Right cardiac atrium (tissue), 5 donors: ENCODE results near the gene GPHN. TPM values are rescaled to one million over a fixed set of nuclear protein-coding genes. Genes with fewer than 3 reads are reported as not detected.
"Not testable (repeated sequence)": the region's sequence is repeated elsewhere in the genome, so short reads cannot be mapped to it uniquely, and the experiment has no call there.

ENCODE experiments used
- ATAC-seq, 2 donors: fragments of 200-7000 bp; cut with Tn5 transposase; one replicate each; pipeline versions ENCODE4 v1.8.0 to v1.9.1; 2020; ENCODE audit warnings: moderate library complexity in 2 of 2, mild to moderate bottlenecking in 1 of 2
- DNase-seq, 3 donors: peaks; one replicate each; pipeline ENCODE4 v3.0.0-alpha.2; 2020
- H3K27ac ChIP-seq: one replicate; pipeline ENCODE4 v1.5.1; 2013; ENCODE audit warnings: mild to moderate bottlenecking, low read length, control low read depth, moderate library complexity
- H3K27me3 ChIP-seq: one replicate; pipeline ENCODE4 v1.6.1; 2013; ENCODE audit not compliant: control insufficient read depth, insufficient read depth
- H3K4me1 ChIP-seq: one replicate; pipeline ENCODE4 v1.6.1; 2013; ENCODE audit warnings: low read length; ENCODE audit not compliant: control insufficient read depth, insufficient read depth
- H3K4me3 ChIP-seq: one replicate; pipeline ENCODE4 v1.5.1; 2013; ENCODE audit warnings: low read length, control low read depth
- H3K9me3 ChIP-seq: one replicate; pipeline ENCODE4 v1.6.1; 2013; ENCODE audit warnings: low read length; ENCODE audit not compliant: control insufficient read depth
- WGBS: extraction: QIAGEN DNeasy Blood & Tissue Kit; methylation state at CpG from one replicate; pipeline ENCODE4 v1.1.7; 2013; 5-methylcytosine and 5-hydroxymethylcytosine counted together
- intact Hi-C, 4 donors: fragments of 100-400 bp; cut with DNase I; formaldehyde crosslinking; loops; one replicate each; pipeline versions ENCODE4 v1.11.0 to v1.14.0; 2022 to 2023
- polyA plus RNA-seq: library from polyadenylated mRNA; stranded (reverse); fragments of 200-250 nt; gene quantifications from one replicate; pipeline ENCODE4 v1.2.3, GENCODE V29; 2013
- total RNA-seq, 4 donors: library from RNA; stranded (reverse); fragmentation: NEBNext Ultra II Directional; extraction: Animal tissue kit (Norgen Biotek cat#: 25700); gene quantifications; one replicate each; pipeline ENCODE4 v1.2.1, GENCODE V29; 2021
- donor health status: healthy with polysubstance abuse.
- donor health status: DM: no; HTN: yes; CAD: no.
- donor health status: DM: no; HTN: no; CAD: no.
- donor health status: DM: no; HTN: yes; CAD: no; lungs with severe emphysema.
- donor health status: DM: yes; HTN: yes; CAD: no.

GPHN gene
- total and polyA plus RNA-seq, 5 donors, result 16.0 to 25.4 (median 23.0) TPM

DNA sequence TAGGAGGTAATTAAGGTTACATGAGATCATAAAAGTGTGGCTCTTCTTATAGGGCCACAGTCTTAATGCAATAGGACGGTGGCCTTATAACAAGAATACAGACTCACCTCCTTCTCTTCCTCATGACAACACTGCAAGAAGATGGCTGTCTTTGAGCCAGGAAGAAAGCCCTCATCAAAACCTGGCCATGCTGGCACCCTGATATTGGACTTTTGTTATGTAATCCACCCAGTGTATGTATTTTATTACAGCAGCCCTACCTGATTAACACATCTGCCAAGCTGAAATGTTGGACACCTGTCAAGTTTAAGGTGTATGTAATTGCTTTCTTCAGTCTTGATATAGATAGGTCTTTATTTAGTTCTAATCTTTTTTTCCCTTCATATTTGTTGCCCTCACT, 217.0 kb downstream of the GPHN start:
- Histone ChIP-seq H3K27me3 (no peaks in the 10 kb centered on the region), H3K9me3 (no peaks in the 10 kb centered on the region), H3K4me1 (peaks cover 1% of the 10 kb centered on the region), H3K4me3 (no peak overlapping the region), H3K27ac (no peak overlapping the region)
- 97% methylated on average over 1 of the region's 1 CpG for WGBS
- ATAC-seq, result no peak
- no peak for DNase-seq
- intact Hi-C loops, result no loop called here

- H3K9me3 ChIP-seq, H3K27me3 ChIP-seq, intact Hi-C loops, H3K4me1 ChIP-seq, H3K4me3 ChIP-seq, H3K27ac ChIP-seq, ATAC-seq, DNase-seq: not testable (repeated sequence)
- 47% methylated on average over 1 of the region's 1 CpG for WGBS
Observed at GRCh38 chr14:66731298-66731697, 223.4 kb downstream of the GPHN start.

DNA sequence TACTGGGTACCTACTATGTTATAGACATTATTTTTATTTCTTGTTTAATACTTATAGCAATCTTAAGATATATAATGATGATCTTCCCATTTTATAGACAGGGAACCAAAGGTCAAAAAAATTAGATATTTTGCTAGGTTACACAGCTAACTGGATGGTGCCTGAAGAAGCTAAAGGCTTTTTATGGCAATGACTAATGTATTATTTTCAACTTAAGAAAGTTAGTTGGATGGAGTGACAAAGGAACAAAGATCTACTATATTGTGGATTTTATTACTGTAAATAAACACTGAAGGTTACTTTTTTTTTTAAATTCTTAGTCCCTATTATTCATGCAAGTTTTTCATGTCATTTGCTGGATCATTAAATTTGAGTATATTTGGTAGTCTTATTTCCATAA, 227.9 kb downstream of the GPHN start:
- Histone ChIP-seq H3K9me3 (no peaks in the 10 kb centered on the region), H3K27ac (no peak overlapping the region), H3K4me3 (no peak overlapping the region), H3K27me3 (no peaks in the 10 kb centered on the region), H3K4me1 (no peaks in the 10 kb centered on the region)
- DNase-seq (no peak), ATAC-seq (no peak)
- intact Hi-C loops, result no loop called here

DNA sequence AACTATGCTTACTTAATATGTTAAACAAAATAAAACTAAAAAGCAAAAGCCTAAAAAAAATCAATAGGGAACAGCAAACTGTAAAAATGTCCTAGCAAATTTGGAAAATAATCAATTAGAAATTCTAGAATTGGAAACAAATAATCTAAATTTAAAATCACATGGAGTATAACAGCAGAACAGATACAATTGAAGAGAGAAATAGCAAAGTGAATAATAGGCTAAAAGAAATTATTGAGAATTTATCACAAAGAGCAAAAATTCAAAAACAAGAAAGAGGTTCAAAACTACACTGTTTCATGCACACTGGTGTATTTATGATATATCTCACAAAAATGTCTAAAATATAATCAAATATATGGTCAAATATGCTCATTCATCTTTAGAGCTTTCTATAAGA, 231.9 kb downstream of the GPHN start:
- Histone ChIP-seq H3K27ac (no peak overlapping the region), H3K4me1 (no peaks in the 10 kb centered on the region), H3K4me3 (no peak overlapping the region), H3K9me3 (no peaks in the 10 kb centered on the region), H3K27me3 (no peaks in the 10 kb centered on the region)
- DNase-seq, result no peak
- no peak for ATAC-seq
- intact Hi-C loops, result no loop called here

GRCh38 chr14:66745078-66745477, 237.1 kb downstream of the GPHN start:
- no peak overlapping the region for H3K27ac ChIP-seq
- WGBS, result 64% methylated on average over 1 of the region's 1 CpG
- peaks cover 2% of the 10 kb centered on the region for H3K4me1 ChIP-seq
- no peaks in the 10 kb centered on the region for H3K9me3 ChIP-seq
- intact Hi-C loops, result no loop called here
- no peak overlapping the region for H3K4me3 ChIP-seq
- ATAC-seq, result no peak
- DNase-seq, result no peak
- no peaks in the 10 kb centered on the region for H3K27me3 ChIP-seq

- H3K4me1 ChIP-seq, result peaks cover 2% of the 10 kb centered on the region
- no peak overlapping the region for H3K4me3 ChIP-seq
- 72% methylated on average over 2 of the region's 2 CpGs for WGBS
- intact Hi-C loops, result no loop called here
- H3K27ac ChIP-seq, result no peak overlapping the region
- no peak for DNase-seq
- peak; percentile 51 to 55 for ATAC-seq
- H3K9me3 ChIP-seq, result no peaks in the 10 kb centered on the region
- H3K27me3 ChIP-seq, result no peaks in the 10 kb centered on the region
Observed at GRCh38 chr14:66746316-66747006, 238.5 kb downstream of the GPHN start.

DNA sequence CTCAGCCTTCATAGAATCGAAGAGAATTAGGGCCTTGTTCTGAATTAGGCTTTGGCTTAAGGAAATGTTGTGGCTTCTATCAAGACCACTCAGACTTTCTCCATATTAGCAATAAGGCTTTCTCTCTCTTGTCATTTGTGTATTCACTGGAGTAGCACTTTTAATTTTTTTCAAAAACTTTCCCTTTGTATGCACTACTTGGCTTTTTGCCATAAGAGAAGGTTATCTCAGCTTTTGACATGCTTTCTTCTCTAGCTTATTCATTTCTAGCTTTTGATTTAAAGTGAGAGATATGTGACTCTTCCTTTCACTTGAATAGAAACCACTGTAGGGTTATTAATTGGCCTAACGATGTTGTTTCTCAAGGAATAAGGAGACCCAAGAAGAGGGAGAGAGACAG, 244.2 kb downstream of the GPHN start:
- Histone ChIP-seq H3K9me3 (no peaks in the 10 kb centered on the region), H3K4me3 (no peak overlapping the region), H3K27ac (no peak overlapping the region), H3K27me3 (no peaks in the 10 kb centered on the region), H3K4me1 (no peaks in the 10 kb centered on the region)
- no peak for DNase-seq
- WGBS, result 70% methylated on average over 2 of the region's 2 CpGs
- intact Hi-C loops, result no loop called here
- ATAC-seq, result no peak

- WGBS, result 84% methylated on average over 6 of the region's 6 CpGs
- intact Hi-C loops, result no loop called here
- no peak for ATAC-seq
Observed at GRCh38 chr14:66758031-66758613, 250.2 kb downstream of the GPHN start.

DNA sequence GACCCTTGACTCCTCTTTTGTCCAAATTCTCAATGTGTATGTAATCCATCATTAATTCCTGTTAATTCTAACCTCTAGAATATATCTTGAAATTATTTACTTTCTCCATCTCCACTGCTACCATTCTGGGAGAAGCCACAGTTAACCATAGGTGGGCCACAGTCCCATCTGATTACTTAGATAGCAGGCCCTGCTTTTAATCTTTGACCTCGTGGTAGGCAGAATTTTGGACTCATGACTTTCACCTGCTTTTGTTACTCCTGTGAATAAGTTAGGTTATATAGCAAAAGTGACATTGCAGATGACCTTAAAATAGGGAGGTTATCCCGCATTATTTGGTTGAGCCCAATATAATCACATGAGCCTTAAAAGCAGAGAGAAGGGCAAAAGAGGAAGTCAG, 264.2 kb downstream of the GPHN start:
- WGBS, result 82% methylated on average over 2 of the region's 2 CpGs
- H3K27me3 ChIP-seq, result no peaks in the 10 kb centered on the region
- no peak overlapping the region for H3K27ac ChIP-seq
- H3K4me1 ChIP-seq, result no peaks in the 10 kb centered on the region
- no peak overlapping the region for H3K4me3 ChIP-seq
- H3K9me3 ChIP-seq, result no peaks in the 10 kb centered on the region
- ATAC-seq (no peak), DNase-seq (no peak)
- intact Hi-C loops, result no loop called here

More at GRCh38 chr14:66758031-66758613, 250.2 kb downstream of the GPHN start:
- DNase-seq, result no peak
- Histone ChIP-seq H3K27me3 (no peaks in the 10 kb centered on the region), H3K4me1 (no peaks in the 10 kb centered on the region), H3K9me3 (no peaks in the 10 kb centered on the region), H3K27ac (no peak overlapping the region), H3K4me3 (no peak overlapping the region)

DNA sequence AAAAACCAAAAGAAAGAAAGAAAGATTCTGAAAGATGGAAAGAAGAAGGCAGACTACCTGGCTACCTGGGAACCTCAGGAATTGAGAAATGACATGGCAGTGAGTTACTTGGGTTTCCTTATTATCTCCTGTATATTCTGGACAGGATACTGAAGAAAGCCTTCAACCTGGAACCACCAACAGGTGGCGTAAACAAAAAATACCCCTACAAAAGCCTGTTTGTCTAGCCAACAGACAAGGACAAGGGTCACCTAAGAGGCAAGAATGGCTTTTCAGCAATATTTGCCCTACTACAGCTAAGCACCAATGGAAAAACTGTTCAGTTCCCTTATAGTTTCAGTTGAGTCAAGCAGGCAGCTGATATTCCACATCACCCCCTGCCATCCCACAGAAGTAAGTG, 274.9 kb downstream of the GPHN start:
- Histone ChIP-seq H3K27ac (no peak overlapping the region), H3K9me3 (no peaks in the 10 kb centered on the region), H3K4me1 (no peaks in the 10 kb centered on the region), H3K4me3 (no peak overlapping the region), H3K27me3 (no peaks in the 10 kb centered on the region)
- intact Hi-C loops, result no loop called here
- ATAC-seq, result no peak
- no peak for DNase-seq
- 98% methylated on average over 1 of the region's 1 CpG for WGBS

DNA sequence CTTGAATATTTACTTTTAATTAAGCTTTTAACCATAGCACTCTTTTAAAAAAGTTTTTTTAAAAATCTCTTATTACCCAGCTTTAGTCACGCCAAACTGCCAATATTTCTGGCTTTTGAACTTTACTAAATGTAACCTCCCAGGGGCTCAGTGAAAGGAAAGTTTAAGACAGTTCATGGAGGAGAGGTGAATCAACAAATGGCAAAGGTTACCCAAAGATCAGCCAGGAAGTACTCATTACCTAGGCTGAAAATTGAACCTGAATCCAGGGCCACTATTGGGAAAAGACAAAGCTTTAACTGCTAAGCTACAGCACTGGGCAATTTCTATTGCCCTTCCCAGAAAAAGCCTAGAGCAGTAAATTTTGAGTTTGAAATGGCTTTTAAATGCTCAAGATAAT, 282.2 kb downstream of the GPHN start:
- 94% methylated on average over 1 of the region's 1 CpG for WGBS
- ATAC-seq, result no peak
- Histone ChIP-seq H3K27me3 (no peaks in the 10 kb centered on the region), H3K4me1 (no peaks in the 10 kb centered on the region), H3K4me3 (no peak overlapping the region), H3K9me3 (no peaks in the 10 kb centered on the region), H3K27ac (no peak overlapping the region)
- intact Hi-C loops, result no loop called here
- DNase-seq, result no peak

DNA sequence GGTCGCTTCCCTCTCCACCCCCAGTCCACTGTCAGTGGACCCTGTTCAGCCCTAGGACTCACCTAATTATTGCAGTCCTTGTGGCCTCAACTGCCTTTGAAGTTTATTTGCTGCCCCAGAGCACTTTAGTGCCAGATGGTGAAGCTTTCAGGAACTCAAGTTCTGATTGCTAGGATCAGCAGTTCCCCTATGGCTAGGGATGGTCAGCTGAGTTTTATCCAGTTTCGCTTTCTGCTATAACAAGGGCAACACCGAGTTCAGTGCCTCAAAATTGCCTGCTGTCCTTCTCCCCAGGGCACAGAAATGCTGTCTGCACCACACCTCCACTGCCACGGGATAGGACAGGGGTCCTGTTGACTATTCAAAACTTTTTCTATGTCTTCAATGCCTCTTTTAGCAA, 295.0 kb downstream of the GPHN start:
- Histone ChIP-seq H3K27ac (no peak overlapping the region), H3K27me3 (no peaks in the 10 kb centered on the region), H3K4me3 (no peak overlapping the region), H3K4me1 (no peaks in the 10 kb centered on the region), H3K9me3 (no peaks in the 10 kb centered on the region)
- WGBS, result 96% methylated on average over 4 of the region's 4 CpGs
- no peak for ATAC-seq
- DNase-seq, result no peak
- intact Hi-C loops, result no loop called here
